Neural crest cell (in vitro differentiated cells): ENCODE data around the gene FAM240A. TPM values are rescaled to one million over a fixed set of nuclear protein-coding genes. Genes with fewer than 3 reads are reported as not detected.

Source experiments
- DNase-seq: peaks from one replicate; pipeline ENCODE4 v3.0.0; 2021; ENCODE audit warnings: low read depth, mixed read lengths, low spot score
- H3K27ac Mint-ChIP-seq: one replicate; pipeline ENCODE4 v1.8.0; 2021; ENCODE audit warnings: mild to moderate bottlenecking, mixed read lengths; ENCODE audit not compliant: unreplicated experiment
- H3K27me3 Mint-ChIP-seq: 2 replicates; pipeline ENCODE4 v1.8.0; 2021; ENCODE audit warnings: low read depth, mild to moderate bottlenecking, mixed read lengths
- H3K36me3 Mint-ChIP-seq: 2 replicates; pipeline ENCODE4 v1.8.0; 2021; ENCODE audit warnings: low read depth, mild to moderate bottlenecking, mixed read lengths
- H3K4me1 Mint-ChIP-seq: 2 replicates; pipeline ENCODE4 v1.8.0; 2021; ENCODE audit warnings: mixed read lengths
- H3K4me3 Mint-ChIP-seq: one replicate; pipeline ENCODE4 v1.8.0; 2021; ENCODE audit warnings: mild to moderate bottlenecking, mixed read lengths
- H3K9me3 Mint-ChIP-seq: 2 replicates; pipeline ENCODE4 v1.8.0; 2021; ENCODE audit warnings: mixed read lengths
- CTCF ChIP-seq: fragments of 200-600 bp; sonication (generic); conservative IDR thresholded peaks from 2 replicates; pipeline ENCODE4 v1.5.0; 2021; ENCODE audit warnings: antibody characterized with exemption, mild to moderate bottlenecking
- total RNA-seq: library from RNA; stranded (reverse); gene quantifications from 2 replicates; pipeline ENCODE4 v1.2.1, GENCODE V29; 2021

FAM240A gene
- total RNA-seq, 1 donor from 2014 or later: not detected

GRCh38 chr3:46668116-46668515 is 55.8 kb downstream of the FAM240A start:
- Mint-ChIP-seq H3K9me3 (no peaks in the 10 kb centered on the region), H3K36me3 (no peaks in the 10 kb centered on the region), H3K27me3 (no peaks in the 10 kb centered on the region), H3K4me1 (peaks cover 7% of the 10 kb centered on the region), H3K4me3 (no peak overlapping the region), H3K27ac (no peak overlapping the region)
- no peak for TF ChIP-seq CTCF
- no peak for DNase-seq

GRCh38 chr3:46668591-46668990 is 56.3 kb downstream of the FAM240A start:
- Mint-ChIP-seq H3K9me3 (no peaks in the 10 kb centered on the region), H3K27me3 (no peaks in the 10 kb centered on the region), H3K27ac (no peak overlapping the region), H3K4me1 (peaks cover 2% of the 10 kb centered on the region), H3K4me3 (no peak overlapping the region), H3K36me3 (no peaks in the 10 kb centered on the region)
- no peak for DNase-seq
- TF ChIP-seq CTCF: no peak

- H3K27ac Mint-ChIP-seq: no peak overlapping the region
- H3K4me3 Mint-ChIP-seq: no peak overlapping the region
- no peak for TF ChIP-seq CTCF
- H3K4me1 Mint-ChIP-seq: no peaks in the 10 kb centered on the region
- no peaks in the 10 kb centered on the region for H3K9me3 Mint-ChIP-seq
- no peak for DNase-seq
- H3K27me3 Mint-ChIP-seq: no peaks in the 10 kb centered on the region
- H3K36me3 Mint-ChIP-seq: no peaks in the 10 kb centered on the region
Measured at GRCh38 chr3:46669191-46669999, 57.1 kb downstream of the FAM240A start.

GRCh38 chr3:46670000-46670890 is 57.9 kb downstream of the FAM240A start:
- Mint-ChIP-seq H3K36me3 (no peaks in the 10 kb centered on the region), H3K4me3 (no peak overlapping the region), H3K27ac (peak overlapping the region; percentile 43), H3K4me1 (no peaks in the 10 kb centered on the region), H3K27me3 (no peaks in the 10 kb centered on the region), H3K9me3 (no peaks in the 10 kb centered on the region)
- no peak for TF ChIP-seq CTCF
- no peak for DNase-seq

GRCh38 chr3:46670891-46671427 is 58.6 kb downstream of the FAM240A start:
- no peak for DNase-seq
- H3K9me3 Mint-ChIP-seq: no peaks in the 10 kb centered on the region
- no peak for TF ChIP-seq CTCF
- no peaks in the 10 kb centered on the region for H3K4me1 Mint-ChIP-seq
- H3K27me3 Mint-ChIP-seq: no peaks in the 10 kb centered on the region
- no peaks in the 10 kb centered on the region for H3K36me3 Mint-ChIP-seq
- H3K4me3 Mint-ChIP-seq: no peak overlapping the region
- no peak overlapping the region for H3K27ac Mint-ChIP-seq
